K562 (cell line): ENCODE data around the gene NDST1. TPM values are rescaled to one million over a fixed set of nuclear protein-coding genes. Genes with fewer than 3 reads are reported as not detected.
A peak's percentile ranks its signal among the peaks of the same experiment; 100 is the strongest.

ENCODE experiments used
- ATAC-seq: fragments of 200-7000 bp; cut with Tn5 transposase; 3 replicates; pipeline ENCODE4 v1.9.1; 2020; ENCODE audit warnings: moderate library complexity
- BruUV-seq: library from RNA; stranded (reverse); fragments of 400-500 nt; replicated peaks from 2 replicates; lab custom pipeline; 2021; lab: Mats Ljungman, UMichigan
- CTCF ChIA-PET: fragments of 300-600 bp; formaldehyde crosslinking; extraction: SDS; loops from one replicate; lab custom pipeline; 2021; ENCODE audit warnings: low intra/inter-chr PET ratio; lab: Yijun Ruan, JAX
- POLR2A ChIA-PET: fragments of 300-600, 350-650 bp; sonication (Branson Sonifier 250); formaldehyde crosslinking; extraction: SDS; loops from one replicate; lab custom pipeline; 2021; ENCODE audit warnings: antibody characterized with exemption, inconsistent platforms; lab: Yijun Ruan, JAX
- DNase-seq, 4 experiments: peaks; one replicate each; pipeline versions ENCODE4 v3.0.0 to v3.0.0-alpha.2; 2011 to 2018; ENCODE audit warnings: low spot score in 3 of 4, mixed read lengths in 3 of 4; ENCODE audit errors: extremely low read depth in 1 of 4
- FAIRE-seq: peaks from 2 replicates; lab custom pipeline; 2011; peaks lifted over from hg19 to GRCh38; lab: Jason Lieb, UNC
- H2AFZ ChIP-seq: 2 replicates; pipeline ENCODE4 v1.6.0; 2011; ENCODE audit warnings: low read depth, low read length, control low read depth, inconsistent platforms
- H3K27ac ChIP-seq: fragments of 200-600 bp; 3 replicates; pipeline ENCODE4 v1.8.0; 2011; ENCODE audit warnings: low read depth, mild to moderate bottlenecking, control low read depth, inconsistent platforms, low read length, moderate library complexity, mixed read lengths; ENCODE audit errors: extremely low read depth
- H3K27me3 ChIP-seq, 2 experiments: fragments of 300-600 bp in 1 of 2; 2 replicates in 1 of 2; 3 replicates in 1 of 2; pipeline versions ENCODE4 v1.6.0 to v1.8.0; 2011; ENCODE audit warnings: inconsistent platforms in 2 of 2, low read length in 2 of 2, mild to moderate bottlenecking in 1 of 2, mixed read lengths in 1 of 2, moderate library complexity in 1 of 2; ENCODE audit not compliant: control insufficient read depth in 2 of 2, insufficient read depth in 2 of 2
- H3K36me3 ChIP-seq: fragments of 300-600 bp; 3 replicates; pipeline ENCODE4 v1.8.0; 2011; ENCODE audit warnings: mild to moderate bottlenecking, low read length, inconsistent platforms; ENCODE audit not compliant: control insufficient read depth, insufficient read depth
- H3K4me1 ChIP-seq, 2 experiments: fragments of 200-600 bp in 1 of 2; replicated peaks in 1 of 2; 2 replicates in 1 of 2; 3 replicates in 1 of 2; pipeline versions ENCODE4 v1.5.1 to v1.8.0; 2011; ENCODE audit warnings: inconsistent platforms in 2 of 2, low read length in 2 of 2, mild to moderate bottlenecking in 1 of 2, mixed read lengths in 1 of 2, moderate library complexity in 1 of 2; ENCODE audit not compliant: control insufficient read depth in 2 of 2, insufficient read depth in 2 of 2
- H3K4me2 ChIP-seq: 2 replicates; pipeline ENCODE4 v1.6.1; 2011; ENCODE audit warnings: low read length, control low read depth, inconsistent platforms, mixed read lengths; ENCODE audit not compliant: insufficient read depth
- H3K4me3 ChIP-seq: fragments of 200-600 bp; sonication (generic), shearing (Covaris generic); 2 replicates; pipeline ENCODE4 v1.5.1; 2016; ENCODE audit warnings: control low read depth, inconsistent platforms
- H3K79me2 ChIP-seq: fragments of 200-600 bp; 3 replicates; pipeline ENCODE4 v1.8.0; 2011; ENCODE audit warnings: low read length, inconsistent platforms; ENCODE audit not compliant: control insufficient read depth, insufficient read depth
- H3K9ac ChIP-seq, 2 experiments: 2 replicates each; pipeline versions ENCODE4 v1.6.0 to v1.6.1; 2011; ENCODE audit warnings: low read depth in 2 of 2, low read length in 2 of 2, control low read depth in 1 of 2, inconsistent platforms in 1 of 2, mild to moderate bottlenecking in 1 of 2, mixed read lengths in 1 of 2; ENCODE audit not compliant: insufficient read depth in 1 of 2
- H3K9me1 ChIP-seq: one replicate; pipeline ENCODE4 v1.6.0; 2011; ENCODE audit warnings: inconsistent platforms, mild to moderate bottlenecking, low read length, moderate library complexity; ENCODE audit not compliant: control insufficient read depth, insufficient read depth
- H3K9me3 ChIP-seq: replicated peaks from 2 replicates; pipeline ENCODE4 v1.5.1; 2011; ENCODE audit warnings: low read depth, low read length, inconsistent platforms; ENCODE audit not compliant: control insufficient read depth, insufficient read depth
- H4K20me1 ChIP-seq: replicated peaks from 2 replicates; pipeline ENCODE4 v1.6.1; 2011; ENCODE audit warnings: low read length, inconsistent platforms, mixed read lengths; ENCODE audit not compliant: control insufficient read depth, insufficient read depth
- CXXC5 ChIP-seq: fragments of 250-450 bp; sonication (Bioruptor Pico); IDR thresholded peaks from 2 replicates; pipeline ENCODE4 v1.8.0; 2022; ENCODE audit warnings: inconsistent platforms, mild to moderate bottlenecking, moderate library complexity
- FOSL1 ChIP-seq: fragments of 200-800 bp; sonication (Bioruptor generic); conservative IDR thresholded peaks from 2 replicates; pipeline ENCODE4 v1.6.1; 2016; ENCODE audit warnings: missing genetic modification characterization, missing compliant biosample characterization
- HDAC2 ChIP-seq: fragments of 450-650 bp; IDR thresholded peaks from 2 replicates; pipeline ENCODE4 v1.6.1; 2016; ENCODE audit warnings: mild to moderate bottlenecking
- PHF20 ChIP-seq: fragments of 450-650 bp; IDR thresholded peaks from 2 replicates; pipeline ENCODE4 v1.6.1; 2018; ENCODE audit not compliant: partially characterized antibody
- PHF8 ChIP-seq: fragments of 200-600 bp; sonication (generic); IDR thresholded peaks from 2 replicates; pipeline ENCODE4 v1.6.1; 2012; ENCODE audit warnings: mixed run types, mild to moderate bottlenecking, inconsistent platforms, low read length, moderate library complexity, borderline replicate concordance
- RBFOX2 ChIP-seq: fragments of 200-400 bp; formaldehyde crosslinking; IDR thresholded peaks from 2 replicates; pipeline ENCODE4 v1.6.1; 2017; ENCODE audit warnings: low read depth, mild to moderate bottlenecking, low read length, moderate library complexity
- SMAD4 ChIP-seq: fragments of 250-450 bp; sonication (Bioruptor Pico); conservative IDR thresholded peaks from 2 replicates; pipeline ENCODE4 v1.8.0; 2021; ENCODE audit warnings: inconsistent platforms, mild to moderate bottlenecking, moderate library complexity
- TBP ChIP-seq: optimal IDR thresholded peaks from 2 replicates; pipeline ENCODE3; 2011; ENCODE audit warnings: low read depth, low read length, improper control_type of control experiment
- TOE1 ChIP-seq, 2 experiments: fragments of 450-650 bp in 1 of 2; sonication (generic) in 1 of 2; formaldehyde crosslinking in 1 of 2; IDR thresholded peaks; 2 replicates each; pipeline versions ENCODE4 v1.7.1 to v1.8.0; 2016 to 2022; ENCODE audit warnings: borderline replicate concordance in 2 of 2, mild to moderate bottlenecking in 2 of 2, antibody characterized with exemption in 1 of 2, inconsistent platforms in 1 of 2, low read depth in 1 of 2, missing genetic modification reagents in 1 of 2, moderate library complexity in 1 of 2
- UBTF ChIP-seq, 2 experiments: IDR thresholded peaks; 2 replicates each; pipeline ENCODE4 v1.6.1; 2012; ENCODE audit warnings: improper control_type of control experiment in 2 of 2, low read depth in 2 of 2, low read length in 2 of 2, borderline replicate concordance in 1 of 2
- VEZF1 ChIP-seq: fragments of 200-800 bp; sonication (Bioruptor generic); IDR thresholded peaks from 2 replicates; pipeline ENCODE4 v1.6.1; 2017; ENCODE audit warnings: missing genetic modification characterization, missing compliant biosample characterization
- ZBTB7A ChIP-seq: IDR thresholded peaks from 2 replicates; pipeline ENCODE4 v1.6.1; 2011; ENCODE audit warnings: low read depth, mild to moderate bottlenecking, low read length, moderate library complexity, borderline replicate concordance; ENCODE audit not compliant: control insufficient read depth
- ZNF324 ChIP-seq: fragments of 250-450 bp; sonication (Bioruptor Pico); IDR thresholded peaks from 2 replicates; pipeline ENCODE4 v1.4.0; 2020; ENCODE audit warnings: mild to moderate bottlenecking
- ZNF408 ChIP-seq: fragments of 250-450 bp; sonication (Bioruptor Pico); IDR thresholded peaks from 2 replicates; pipeline ENCODE4 v1.4.0; 2020; ENCODE audit warnings: low read depth, mild to moderate bottlenecking, moderate library complexity
- ZNF431 ChIP-seq: sonication (generic); formaldehyde crosslinking; IDR thresholded peaks from 2 replicates; pipeline ENCODE4 v1.8.0; 2022; ENCODE audit warnings: mild to moderate bottlenecking, missing genetic modification reagents
- ZNF766 ChIP-seq: fragments of 200-800 bp; sonication (Bioruptor generic); conservative IDR thresholded peaks from 2 replicates; pipeline ENCODE4 v1.6.1; 2016; ENCODE audit warnings: missing genetic modification characterization, missing compliant biosample characterization
- WGBS: fragments of 100-300 bp; shearing (Covaris generic); methylation state at CpG from one replicate; pipeline ENCODE4 v1.1.6; 2016; ENCODE audit warnings: low coverage, mixed read lengths; ENCODE audit not compliant: insufficient coverage; ENCODE audit errors: missing lambda C conversion rate; 5-methylcytosine and 5-hydroxymethylcytosine counted together
- in situ Hi-C: fragments of 300-500 bp; cut with MboI; formaldehyde crosslinking; loops from 4 replicates; pipeline ENCODE4 v1.15.0; 2018; ENCODE audit warnings: inconsistent platforms, mixed read lengths
- intact Hi-C: fragments of 100-400 bp; cut with micrococcal nuclease; formaldehyde crosslinking; loops from 2 replicates; pipeline ENCODE4 v1.14.2; 2022
- polyA plus RNA-seq, 8 experiments: library from polyadenylated mRNA; depleted of rRNA in 4 of 8; stranded (reverse) in 5 of 8; unstranded in 3 of 8; fragments of >200 nt; fragmentation: Nextera tagmentation in 2 of 8; fragmentation: Illumina TruSeq in 1 of 8; extraction: Ambion mirVana in 2 of 8; extraction: Trizol in 1 of 8; gene quantifications; 2 replicates each; pipeline versions ENCODE4 v1.2.1 to v1.2.3, GENCODE V29; 2011 to 2014; ENCODE audit warnings: inconsistent platforms in 1 of 8, missing spikeins in 1 of 8
- total RNA-seq, 7 experiments: library from RNA; depleted of rRNA in 6 of 7; stranded (reverse); fragments of >200 nt in 6 of 7; fragmentation: Illumina TruSeq in 2 of 7; extraction: Trizol in 2 of 7; gene quantifications; 2 replicates each; pipeline versions ENCODE4 v1.2.1 to v1.2.3, GENCODE V29; 2011 to 2021; ENCODE audit warnings: low replicate concordance in 1 of 7

Gene NDST1
- total and polyA plus RNA-seq, 9 of the 15 experiments (the other 6 are each of a cell fraction or from before 2014, with no cell fraction given) = 0.38 to 47.9 (median 9.9) TPM

- CTCF ChIA-PET = no interaction called here
- Histone ChIP-seq H3K9ac (peak overlapping the region; percentile 78 to 97), H3K4me1 (peaks cover 59 to 76% of the 10 kb centered on the region in 2 experiments), H3K79me2 (peaks cover 55% of the 10 kb centered on the region), H3K27ac (peak overlapping the region; percentile 87), H3K4me2 (peak overlapping the region; percentile 78), H4K20me1 (peaks cover 3% of the 10 kb centered on the region; the same call in 1 of the 2 replicates), H3K27me3 (no peaks in the 10 kb centered on the region), H3K36me3 (peaks cover 14% of the 10 kb centered on the region; the same call in 2 of the 3 replicates), H3K9me3 (no peaks in the 10 kb centered on the region), H2AFZ (peak overlapping the region; percentile 70), H3K4me3 (peak overlapping the region; percentile 88), H3K9me1 (no peaks in the 10 kb centered on the region)
- BruUV-seq = no TSS peak
- POLR2A ChIA-PET = interaction anchor here (0.6 to 0.7 kb wide), 2 partner anchors 9 to 38 kb away, joined by 3 read pairs; no protein-coding TSS in a partner anchor
- ATAC-seq (peak; percentile 28), FAIRE-seq (no peak), DNase-seq (peak; percentile 53 to 74 (median 65))
- in situ Hi-C loops = no loop called here
- 0% methylated on average over 24 of the region's 60 CpGs for WGBS
- intact Hi-C loops = loop anchor here (5.0 to 10.0 kb wide), 3 partner anchors 36 to 598 kb away; partner anchors contain the start of gene TNIP1
- TF ChIP-seq ZNF324 (CRISPR knock-in tag) = no peak
- TF ChIP-seq ZNF766 (CRISPR knock-in tag) = 0 out of 2 replicates have a peak, but pooled peaks have one; percentile 54
- TF ChIP-seq CXXC5 (CRISPR knock-in tag) = peak; percentile 83
- peak; percentile 94; the same call in 1 of the 2 replicates for TF ChIP-seq HDAC2
- no peak for TF ChIP-seq FOSL1 (tag)
- TF ChIP-seq TOE1 (IDR thresholded peaks at IDR 0.05; ENCODE audit: borderline replicate concordance) = peak; percentile 70; the same call in 1 of the 2 replicates
- no peak for TF ChIP-seq TOE1 (CRISPR knock-in tag; IDR thresholded peaks at IDR 0.05; ENCODE audit: borderline replicate concordance, low read depth)
- no peak for TF ChIP-seq ZNF408 (CRISPR knock-in tag)
- TF ChIP-seq VEZF1 (CRISPR knock-in tag) = peak; percentile 64
- 0 out of 4 replicates have a peak, but pooled peaks of 1 of the 2 experiments have one; percentile 60 for TF ChIP-seq UBTF (IDR thresholded peaks at IDR 0.05; ENCODE audit: borderline replicate concordance in 1 of 2, low read depth in 2 of 2, low read length in 2 of 2)
- TF ChIP-seq TBP = no peak
- peak; percentile 39; the same call in 1 of the 2 replicates for TF ChIP-seq SMAD4 (CRISPR knock-in tag)
- 0 out of 2 replicates have a peak, but pooled peaks have one; percentile 4 for TF ChIP-seq RBFOX2
- peak; percentile 58; the same call in 1 of the 2 replicates for TF ChIP-seq PHF8
- TF ChIP-seq ZNF431 (CRISPR knock-in tag) = peak; percentile 34; the same call in 1 of the 2 replicates
- TF ChIP-seq PHF20 = peak; percentile 14
- TF ChIP-seq ZBTB7A = peak; percentile 50; the same call in 1 of the 2 replicates
These were observed 21.3 kb upstream of the NDST1 start for GRCh38 chr5:150486402-150487198.
